Smooth muscle cell (in vitro differentiated cells): ENCODE results near the gene ARHGEF7. TPM values are rescaled to one million over a fixed set of nuclear protein-coding genes. Genes with fewer than 3 reads are reported as not detected.

Experiments used
- DNase-seq: peaks from one replicate; lab custom pipeline; 2025; ENCODE audit not compliant: unreplicated experiment; lab: John Stamatoyannopoulos, UW
- H2AFZ ChIP-seq: fragments of 200-600 bp; sonication (generic); 2 replicates; pipeline ENCODE4 v1.6.0; 2016; ENCODE audit warnings: antibody characterized with exemption, low read depth, mild to moderate bottlenecking
- H3F3A ChIP-seq: fragments of 200-600 bp; sonication (generic); 2 replicates; pipeline ENCODE4 v1.6.0; 2017; ENCODE audit warnings: antibody characterized with exemption, low read depth
- H3K27ac ChIP-seq: fragments of 200-600 bp; sonication (generic); 2 replicates; pipeline ENCODE4 v1.5.1; 2016; ENCODE audit warnings: low read depth, mild to moderate bottlenecking
- H3K27me3 ChIP-seq: fragments of 200-600 bp; sonication (generic); 2 replicates; pipeline ENCODE4 v1.6.1; 2016; ENCODE audit warnings: low read depth, mild to moderate bottlenecking
- H3K36me3 ChIP-seq: fragments of 200-600 bp; sonication (generic); 2 replicates; pipeline ENCODE4 v1.5.1; 2016; ENCODE audit warnings: low read depth
- H3K4me1 ChIP-seq: fragments of 200-600 bp; sonication (generic); 2 replicates; pipeline ENCODE4 v1.5.1; 2016; ENCODE audit warnings: low read depth
- H3K4me2 ChIP-seq: fragments of 200-600 bp; sonication (generic); 2 replicates; pipeline ENCODE4 v1.6.0; 2016; ENCODE audit warnings: mild to moderate bottlenecking
- H3K4me3 ChIP-seq: fragments of 200-600 bp; sonication (generic); 2 replicates; pipeline ENCODE4 v1.5.1; 2016; ENCODE audit warnings: mild to moderate bottlenecking
- H3K79me2 ChIP-seq: fragments of 200-600 bp; sonication (generic); 2 replicates; pipeline ENCODE4 v1.6.0; 2016; ENCODE audit warnings: low read depth, mild to moderate bottlenecking
- H3K9ac ChIP-seq: fragments of 200-600 bp; sonication (generic); 2 replicates; pipeline ENCODE4 v1.6.0; 2016; ENCODE audit warnings: low read depth
- H3K9me3 ChIP-seq: fragments of 200-600 bp; sonication (generic); replicated peaks from 2 replicates; pipeline ENCODE4 v1.5.1; 2016; ENCODE audit warnings: low read depth
- H4K20me1 ChIP-seq: fragments of 200-600 bp; sonication (generic); 2 replicates; pipeline ENCODE4 v1.6.0; 2016; ENCODE audit warnings: low read depth
- whole genome bisulfite sequencing: methylation state at CpG from one replicate; pipeline ENCODE4 v1.1.7; 2016; ENCODE audit warnings: low lambda C conversion rate; 5-methylcytosine and 5-hydroxymethylcytosine counted together
- polyA plus RNA-seq: library from polyadenylated mRNA; unstranded; fragments of >200 nt; fragmentation: Nextera tagmentation; extraction: Ambion mirVana; gene quantifications from 2 replicates; pipeline ENCODE4 v1.2.1, GENCODE V29; 2016
- total RNA-seq: library from RNA; depleted of rRNA; stranded (reverse); fragments of >200 nt; gene quantifications from 2 replicates; pipeline ENCODE4 v1.2.3, GENCODE V29; 2014
- TF ChIP-seq, protein P1 (sequence below): fragments of 200-600 bp; sonication (generic); IDR thresholded peaks from 2 replicates; pipeline ENCODE4 v1.5.1; 2017; ENCODE audit warnings: borderline replicate concordance, mild to moderate bottlenecking, antibody characterized with exemption; ENCODE audit not compliant: insufficient read depth, poor library complexity, severe bottlenecking

ARHGEF7 gene
- total and polyA plus RNA-seq, 2 experiments from 2014 or later = 13.8 to 32.4 TPM

- no peaks in the 10 kb centered on the region for H3K79me2 ChIP-seq
- TF ChIP-seq, protein P1, sequence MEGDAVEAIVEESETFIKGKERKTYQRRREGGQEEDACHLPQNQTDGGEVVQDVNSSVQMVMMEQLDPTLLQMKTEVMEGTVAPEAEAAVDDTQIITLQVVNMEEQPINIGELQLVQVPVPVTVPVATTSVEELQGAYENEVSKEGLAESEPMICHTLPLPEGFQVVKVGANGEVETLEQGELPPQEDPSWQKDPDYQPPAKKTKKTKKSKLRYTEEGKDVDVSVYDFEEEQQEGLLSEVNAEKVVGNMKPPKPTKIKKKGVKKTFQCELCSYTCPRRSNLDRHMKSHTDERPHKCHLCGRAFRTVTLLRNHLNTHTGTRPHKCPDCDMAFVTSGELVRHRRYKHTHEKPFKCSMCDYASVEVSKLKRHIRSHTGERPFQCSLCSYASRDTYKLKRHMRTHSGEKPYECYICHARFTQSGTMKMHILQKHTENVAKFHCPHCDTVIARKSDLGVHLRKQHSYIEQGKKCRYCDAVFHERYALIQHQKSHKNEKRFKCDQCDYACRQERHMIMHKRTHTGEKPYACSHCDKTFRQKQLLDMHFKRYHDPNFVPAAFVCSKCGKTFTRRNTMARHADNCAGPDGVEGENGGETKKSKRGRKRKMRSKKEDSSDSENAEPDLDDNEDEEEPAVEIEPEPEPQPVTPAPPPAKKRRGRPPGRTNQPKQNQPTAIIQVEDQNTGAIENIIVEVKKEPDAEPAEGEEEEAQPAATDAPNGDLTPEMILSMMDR = no peak
- peaks cover 3% of the 10 kb centered on the region for H3K4me1 ChIP-seq
- H4K20me1 ChIP-seq = peaks cover 53% of the 10 kb centered on the region
- DNase-seq = no peak
- no peaks in the 10 kb centered on the region for H3K36me3 ChIP-seq
- H3F3A ChIP-seq = no peaks in the 10 kb centered on the region
- no peak overlapping the region for H2AFZ ChIP-seq
- H3K27ac ChIP-seq = peak overlapping the region; percentile 17
- H3K9ac ChIP-seq = no peak overlapping the region
- WGBS = 80% methylated on average over 6 of the region's 6 CpGs
- no peaks in the 10 kb centered on the region for H3K27me3 ChIP-seq
- no peaks in the 10 kb centered on the region for H3K9me3 ChIP-seq
- no peak overlapping the region for H3K4me3 ChIP-seq
- no peak overlapping the region for H3K4me2 ChIP-seq
Observed at GRCh38 chr13:111252446-111253364, 137.6 kb downstream of the ARHGEF7 start.

DNA sequence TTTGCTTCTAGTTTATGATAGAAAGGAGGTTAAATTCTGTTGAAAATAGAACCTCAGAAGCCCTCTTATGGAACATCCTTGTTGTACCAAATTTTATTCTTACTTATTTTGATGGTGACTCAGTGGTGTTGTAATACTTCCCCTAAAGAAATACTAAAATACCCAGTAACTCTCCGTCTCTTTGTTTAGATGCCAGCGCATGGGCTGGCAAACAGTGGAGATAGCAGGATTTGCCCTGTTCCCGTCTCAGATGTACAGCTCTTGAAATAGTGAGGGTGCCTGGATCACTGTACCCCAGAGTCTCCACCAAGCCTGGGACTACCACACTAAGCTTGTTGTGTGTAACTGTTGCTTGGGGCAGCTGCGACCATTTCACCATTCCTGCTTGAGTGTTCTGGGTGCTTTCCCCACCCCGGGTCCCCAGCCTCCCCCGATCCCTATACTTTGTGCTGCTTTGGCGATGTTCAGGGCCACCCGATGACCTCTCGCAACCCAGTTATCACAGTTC lies 138.3 kb downstream of the ARHGEF7 start:
- 94% methylated on average over 9 of the region's 9 CpGs for WGBS
- DNase-seq = no peak
- H3F3A ChIP-seq = no peaks in the 10 kb centered on the region
- H3K79me2 ChIP-seq = no peaks in the 10 kb centered on the region
- H3K9ac ChIP-seq = no peak overlapping the region
- no peaks in the 10 kb centered on the region for H3K27me3 ChIP-seq
- no peak overlapping the region for H3K27ac ChIP-seq
- no peaks in the 10 kb centered on the region for H3K36me3 ChIP-seq
- TF ChIP-seq, protein P1 = no peak
- H3K4me1 ChIP-seq = peaks cover 3% of the 10 kb centered on the region
- H3K9me3 ChIP-seq = no peaks in the 10 kb centered on the region
- H3K4me3 ChIP-seq = no peak overlapping the region
- no peak overlapping the region for H3K4me2 ChIP-seq
- no peak overlapping the region for H2AFZ ChIP-seq
- H4K20me1 ChIP-seq = peaks cover 46% of the 10 kb centered on the region

DNA sequence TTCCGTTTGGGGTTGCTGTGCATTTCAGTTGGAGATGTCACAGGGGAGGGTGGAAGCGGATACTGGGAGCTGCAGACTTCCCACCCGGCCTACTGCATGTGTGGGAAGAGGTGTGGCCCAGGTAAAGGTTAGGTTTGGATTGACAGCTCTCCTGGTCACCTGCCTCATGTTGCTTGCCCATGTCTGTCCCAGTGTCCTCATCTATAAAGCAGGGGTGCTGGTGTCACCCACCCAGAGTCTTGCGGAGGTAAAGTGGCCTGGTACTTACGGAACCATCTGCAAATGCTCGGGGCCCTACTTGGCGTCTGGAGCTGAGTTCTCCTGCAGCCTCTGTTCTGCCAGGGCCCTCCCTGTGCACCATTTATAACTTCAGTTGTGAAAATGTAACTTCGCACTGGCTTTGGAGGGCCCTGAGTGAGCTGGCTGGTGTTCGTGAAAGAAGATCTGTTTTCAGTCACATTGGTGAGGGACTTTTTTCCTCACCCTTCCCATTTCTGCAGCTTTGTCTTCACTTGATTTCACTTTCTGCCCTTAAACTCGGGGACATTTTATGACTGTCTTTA lies 140.2 kb downstream of the ARHGEF7 start:
- H3K27me3 ChIP-seq = no peaks in the 10 kb centered on the region
- H3F3A ChIP-seq = no peaks in the 10 kb centered on the region
- no peak overlapping the region for H3K9ac ChIP-seq
- H3K4me2 ChIP-seq = no peak overlapping the region
- H3K79me2 ChIP-seq = no peaks in the 10 kb centered on the region
- no peak overlapping the region for H3K27ac ChIP-seq
- H2AFZ ChIP-seq = no peak overlapping the region
- no peak overlapping the region for H3K4me3 ChIP-seq
- WGBS = 97% methylated on average over 10 of the region's 10 CpGs
- no peaks in the 10 kb centered on the region for H3K9me3 ChIP-seq
- H3K36me3 ChIP-seq = peaks cover 8% of the 10 kb centered on the region
- TF ChIP-seq, protein P1 = no peak
- no peak for DNase-seq
- peaks cover 3% of the 10 kb centered on the region for H3K4me1 ChIP-seq
- H4K20me1 ChIP-seq = peaks cover 30% of the 10 kb centered on the region
